ENCODE results near the gene ADAMTS17.

GRCh38 chr15:100059094-100059493, 282.7 kb downstream of the ADAMTS17 start:
- TF ChIP-seq EZH2 (IDR thresholded peaks at IDR 0.05) (no peak), CTCF (IDR thresholded peaks at IDR 0.05) (no peak), EZH2phosphoT487 (IDR thresholded peaks at IDR 0.05) (no peak)

Data from neural progenitor cell (in vitro differentiated cells).